IgD-negative memory B cell (primary cell): ENCODE results near the gene FARP1. TPM values are rescaled to one million over a fixed set of nuclear protein-coding genes. Genes with fewer than 3 reads are reported as not detected.

Experiments
- H3K27ac Mint-ChIP-seq, 3 donors: one replicate each; pipeline ENCODE4 v1.8.0; 2020 to 2022; ENCODE audit warnings: mild to moderate bottlenecking in 3 of 3, mixed read lengths in 3 of 3, moderate library complexity in 1 of 3
- H3K27me3 Mint-ChIP-seq: one replicate; pipeline ENCODE4 v1.8.0; 2021; ENCODE audit warnings: mixed read lengths
- H3K36me3 Mint-ChIP-seq: one replicate; pipeline ENCODE4 v1.8.0; 2020; ENCODE audit warnings: mild to moderate bottlenecking, mixed read lengths
- H3K4me1 Mint-ChIP-seq, 3 donors: one replicate each; pipeline ENCODE4 v1.8.0; 2020 to 2022; ENCODE audit warnings: mixed read lengths in 3 of 3, mild to moderate bottlenecking in 1 of 3
- H3K4me3 Mint-ChIP-seq, 4 donors: one replicate each; pipeline ENCODE4 v1.8.0; 2020 to 2022; ENCODE audit warnings: mild to moderate bottlenecking in 4 of 4, mixed read lengths in 4 of 4, moderate library complexity in 3 of 4
- H3K9me3 Mint-ChIP-seq, 3 donors: one replicate each; pipeline ENCODE4 v1.8.0; 2020 to 2021; ENCODE audit warnings: mixed read lengths in 3 of 3, mild to moderate bottlenecking in 1 of 3
- polyA plus RNA-seq: library from polyadenylated mRNA; unstranded; fragments of 300-500 nt; fragmentation: Illumina TruSeq; gene quantifications from one replicate; pipeline ENCODE4 v1.2.3, GENCODE V29; 2021

The FARP1 gene
- polyA plus RNA-seq, 1 donor from 2014 or later = 0.46 TPM

DNA sequence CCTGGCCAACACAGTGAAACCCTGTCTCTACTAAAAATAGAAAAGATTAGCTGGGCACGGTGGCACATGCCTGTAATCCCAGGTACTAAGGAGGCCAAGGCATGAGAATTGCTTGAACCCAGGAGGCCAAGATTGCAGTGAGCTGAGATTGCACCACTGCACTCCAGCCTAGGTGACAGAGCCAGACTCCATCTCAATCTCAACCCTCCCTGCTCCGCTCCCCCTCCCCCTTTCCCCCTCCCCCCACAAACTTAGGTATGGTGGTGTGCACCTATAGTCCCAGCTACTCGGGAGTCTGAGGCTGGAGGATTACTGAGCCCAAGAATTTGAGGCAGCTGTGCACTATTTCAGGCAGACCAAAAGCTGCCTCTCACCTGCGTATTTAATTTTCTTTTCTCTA, 55.8 kb downstream of the FARP1 start:
- Mint-ChIP-seq H3K4me3 (no peak overlapping the region), H3K9me3 (no peaks in the 10 kb centered on the region), H3K36me3 (no peaks in the 10 kb centered on the region), H3K4me1 (no peaks in the 10 kb centered on the region), H3K27me3 (peaks cover 1% of the 10 kb centered on the region), H3K27ac (no peak overlapping the region)

DNA sequence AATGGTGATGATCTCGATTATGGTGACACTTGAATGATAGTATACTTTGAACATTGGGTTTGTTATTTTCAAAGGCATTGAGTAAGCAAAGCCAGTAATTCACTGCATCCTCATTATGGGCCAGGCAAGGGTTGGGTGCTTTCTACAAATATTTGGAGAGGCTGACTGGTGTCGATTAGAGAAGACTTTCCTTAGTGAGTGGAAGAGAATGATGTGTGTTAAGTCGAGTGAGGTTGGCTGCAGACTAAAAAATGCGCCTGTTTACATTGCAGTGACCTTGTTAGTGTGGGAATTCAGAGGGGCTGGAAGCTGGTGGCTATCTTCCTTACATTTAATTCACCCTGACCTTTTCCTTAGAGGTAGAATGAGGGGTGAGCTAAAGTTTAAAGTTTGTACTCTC, 56.6 kb downstream of the FARP1 start:
- Mint-ChIP-seq H3K27me3 (peaks cover 1% of the 10 kb centered on the region), H3K4me1 (no peaks in the 10 kb centered on the region), H3K36me3 (no peaks in the 10 kb centered on the region), H3K4me3 (no peak overlapping the region), H3K27ac (no peak overlapping the region), H3K9me3 (no peaks in the 10 kb centered on the region)

DNA sequence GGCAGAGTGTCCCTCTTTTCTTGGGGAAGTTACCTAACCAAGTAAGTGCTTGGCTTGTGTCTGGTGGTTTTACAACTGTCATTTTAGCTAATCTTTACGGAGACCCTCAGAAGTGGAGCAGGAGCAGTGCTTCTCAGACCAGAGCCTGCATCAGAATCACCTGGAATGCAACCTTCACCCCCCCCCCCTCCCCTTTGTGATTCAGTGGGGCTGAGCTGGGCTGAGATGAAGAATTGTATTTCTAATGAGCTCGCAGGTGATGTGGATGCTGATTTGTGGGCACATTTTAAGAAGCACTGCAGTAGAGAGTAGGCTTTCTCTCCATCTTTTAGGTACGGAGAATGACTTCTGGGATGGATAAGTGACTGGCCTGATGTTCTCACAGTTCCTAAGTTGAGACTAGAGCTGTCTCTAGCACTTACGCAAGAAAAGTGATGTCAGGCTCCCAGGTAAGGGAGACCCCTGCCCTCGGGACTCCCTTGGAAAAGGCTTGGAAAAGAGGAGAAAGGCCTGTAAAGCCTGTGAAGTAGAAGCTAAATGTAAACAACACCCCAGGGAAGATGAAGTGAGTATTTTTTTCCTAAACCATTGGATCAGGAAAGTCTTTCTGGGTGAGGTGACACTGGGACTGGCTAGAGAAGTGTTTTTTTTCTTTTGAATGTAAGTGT, 57.5 kb downstream of the FARP1 start:
- H3K4me3 Mint-ChIP-seq = no peak overlapping the region
- no peaks in the 10 kb centered on the region for H3K36me3 Mint-ChIP-seq
- peaks cover 0 to 4% (median 2%) of the 10 kb centered on the region in 3 donors for H3K9me3 Mint-ChIP-seq
- no peaks in the 10 kb centered on the region for H3K4me1 Mint-ChIP-seq
- no peak overlapping the region for H3K27ac Mint-ChIP-seq
- H3K27me3 Mint-ChIP-seq = peaks cover 1% of the 10 kb centered on the region

DNA sequence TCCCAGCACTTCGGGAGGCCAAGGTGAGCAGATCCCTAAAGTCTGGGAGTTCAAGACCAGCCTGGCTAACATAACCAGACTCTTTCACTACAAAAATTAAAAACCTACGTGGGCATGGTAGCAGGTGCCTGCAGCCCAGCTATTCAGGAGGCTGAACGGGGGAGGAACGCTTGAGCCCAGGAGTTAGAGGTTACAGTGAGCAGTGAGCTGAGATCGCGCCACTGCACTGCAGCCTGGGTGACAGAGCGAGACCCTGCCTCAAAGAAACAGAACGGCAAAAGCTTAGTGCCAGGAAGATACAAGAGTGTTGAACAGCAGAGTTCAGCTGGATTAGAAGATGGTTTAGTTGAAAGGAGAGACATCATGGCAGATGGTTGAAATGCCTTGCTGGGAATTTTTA, 58.3 kb downstream of the FARP1 start:
- H3K4me3 Mint-ChIP-seq = peak overlapping the region in 1 of 4 donors; percentile 24
- H3K36me3 Mint-ChIP-seq = no peaks in the 10 kb centered on the region
- H3K27ac Mint-ChIP-seq = no peak overlapping the region
- H3K27me3 Mint-ChIP-seq = peaks cover 1% of the 10 kb centered on the region
- H3K9me3 Mint-ChIP-seq = peaks cover 1 to 13% (median 4%) of the 10 kb centered on the region in 3 donors
- no peaks in the 10 kb centered on the region for H3K4me1 Mint-ChIP-seq

DNA sequence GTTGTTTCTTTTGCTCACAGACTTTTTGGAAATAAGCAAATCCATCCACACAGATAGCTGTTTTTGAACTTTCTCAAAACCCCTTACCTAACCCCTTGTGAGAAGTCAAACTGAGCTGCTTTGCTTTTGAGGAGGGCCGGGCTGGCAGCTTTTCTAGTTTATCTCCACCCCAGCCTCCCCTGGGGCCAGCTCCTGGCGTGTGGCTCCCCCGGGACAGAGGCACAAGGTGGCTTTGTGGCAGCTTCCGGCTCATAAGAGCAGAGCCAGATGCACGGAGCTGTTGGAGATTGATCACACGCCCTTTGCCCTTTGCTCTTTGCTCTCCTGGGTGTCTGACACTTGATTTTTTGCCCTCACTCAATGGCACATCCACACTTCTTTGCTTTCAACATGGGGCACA, 59.1 kb downstream of the FARP1 start:
- Mint-ChIP-seq H3K27ac (no peak overlapping the region), H3K4me3 (no peak overlapping the region), H3K27me3 (peaks cover 1% of the 10 kb centered on the region), H3K36me3 (no peaks in the 10 kb centered on the region), H3K4me1 (no peaks in the 10 kb centered on the region), H3K9me3 (peaks cover 4 to 18% (median 6%) of the 10 kb centered on the region in 3 donors)

DNA sequence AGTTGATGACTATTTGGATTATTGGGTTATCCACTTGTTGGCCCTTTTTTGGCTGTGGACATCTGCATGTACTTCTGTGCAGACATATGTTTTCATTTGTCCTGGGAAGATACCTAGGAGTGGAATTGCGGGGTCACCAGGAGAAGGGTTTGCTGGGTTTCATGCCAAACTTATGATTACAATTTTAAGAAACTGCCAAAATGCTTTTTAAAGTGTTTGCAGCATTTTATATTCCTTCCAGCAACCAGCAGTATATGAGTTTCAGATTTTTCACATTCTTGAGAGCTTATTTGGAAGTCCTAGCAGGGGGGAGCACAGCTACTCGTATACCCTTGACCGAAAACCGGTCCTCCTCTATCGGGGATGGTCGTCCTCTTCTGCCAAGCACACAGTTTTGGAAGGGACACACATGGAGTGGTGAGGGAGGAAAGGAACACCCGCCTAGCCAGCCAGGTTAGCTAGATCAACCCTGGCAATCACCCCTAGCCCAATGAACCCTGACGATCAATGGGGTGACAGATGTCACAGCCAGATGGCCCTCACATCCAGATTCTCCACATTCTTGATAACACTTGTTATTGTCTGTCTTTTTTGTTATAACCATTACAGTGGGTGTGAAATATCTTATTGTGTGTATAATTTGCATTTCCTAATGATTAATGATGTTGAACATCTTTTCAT, 60.9 kb downstream of the FARP1 start:
- Mint-ChIP-seq H3K4me3 (no peak overlapping the region), H3K36me3 (no peaks in the 10 kb centered on the region), H3K9me3 (peaks cover 4 to 18% (median 13%) of the 10 kb centered on the region in 3 donors), H3K27ac (no peak overlapping the region), H3K27me3 (peaks cover 1% of the 10 kb centered on the region), H3K4me1 (no peaks in the 10 kb centered on the region)

DNA sequence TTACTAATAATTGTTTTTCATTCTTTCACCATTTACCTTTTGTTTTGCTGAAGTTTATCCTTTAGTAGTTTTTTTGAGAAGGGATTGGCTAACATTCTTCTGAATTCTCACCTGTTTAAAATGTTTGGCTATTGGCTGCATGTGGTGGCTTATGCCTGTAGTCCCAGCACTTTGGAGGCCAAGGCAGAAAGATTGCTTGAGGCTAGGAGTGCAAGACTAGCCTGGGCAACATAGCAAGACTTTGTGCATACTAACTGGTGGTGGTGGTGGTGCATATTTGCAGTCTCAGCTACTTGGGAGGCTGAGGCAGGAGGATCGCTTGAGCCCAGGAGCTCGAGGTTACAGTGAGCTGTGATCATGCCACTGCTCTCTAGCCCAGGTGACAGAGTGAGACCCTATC, 61.7 kb downstream of the FARP1 start:
- peaks cover 1% of the 10 kb centered on the region for H3K27me3 Mint-ChIP-seq
- H3K27ac Mint-ChIP-seq = no peak overlapping the region
- H3K36me3 Mint-ChIP-seq = no peaks in the 10 kb centered on the region
- peaks cover 4 to 18% (median 15%) of the 10 kb centered on the region in 3 donors for H3K9me3 Mint-ChIP-seq
- no peak overlapping the region for H3K4me3 Mint-ChIP-seq
- H3K4me1 Mint-ChIP-seq = no peaks in the 10 kb centered on the region

DNA sequence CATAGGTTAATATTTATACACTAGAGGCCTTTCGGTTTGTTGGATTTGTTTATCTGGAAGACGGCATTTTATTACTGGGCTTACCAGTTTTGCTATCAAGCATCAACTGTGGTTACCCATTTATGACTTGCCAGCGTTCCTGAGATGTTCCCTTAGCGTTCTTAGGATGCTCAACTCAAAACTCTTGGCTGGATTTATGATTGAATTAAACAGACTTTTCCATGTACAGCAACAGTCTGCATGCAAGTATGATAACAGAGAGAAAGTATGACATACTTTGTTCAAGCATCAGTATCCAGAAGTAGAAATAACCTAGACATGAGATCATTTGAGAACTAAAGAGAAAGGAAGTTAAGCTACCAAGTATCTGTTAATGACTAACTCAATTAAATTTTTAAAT, 64.1 kb downstream of the FARP1 start:
- Mint-ChIP-seq H3K36me3 (no peaks in the 10 kb centered on the region), H3K4me1 (peaks cover 0 to 3% (median 0%) of the 10 kb centered on the region in 3 donors), H3K27me3 (no peaks in the 10 kb centered on the region), H3K9me3 (peaks cover 4 to 18% (median 15%) of the 10 kb centered on the region in 3 donors), H3K4me3 (no peak overlapping the region), H3K27ac (no peak overlapping the region)

DNA sequence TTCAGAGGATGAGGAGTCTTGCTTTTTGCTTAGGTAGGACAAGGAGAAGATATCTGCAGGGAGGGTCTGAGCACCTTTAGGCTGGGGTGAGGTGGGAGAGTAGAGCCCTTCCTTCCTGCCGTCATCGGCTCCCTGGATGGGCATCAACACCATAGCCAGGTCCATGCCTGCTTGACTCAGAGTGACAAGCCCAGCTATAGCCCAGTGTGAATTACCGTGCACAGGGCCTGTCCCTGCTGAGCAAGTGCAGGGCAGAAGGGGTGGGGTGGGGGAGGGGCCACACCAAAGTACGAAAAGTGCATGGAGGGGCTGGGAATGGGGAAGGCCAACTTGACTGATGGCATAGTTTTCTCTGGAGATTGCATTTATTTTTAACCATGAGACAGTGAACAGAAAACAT, 64.5 kb downstream of the FARP1 start:
- peaks cover 0 to 3% (median 0%) of the 10 kb centered on the region in 3 donors for H3K4me1 Mint-ChIP-seq
- no peaks in the 10 kb centered on the region for H3K27me3 Mint-ChIP-seq
- H3K4me3 Mint-ChIP-seq = peak overlapping the region in 1 of 4 donors; percentile 71
- peaks cover 4 to 18% (median 15%) of the 10 kb centered on the region in 3 donors for H3K9me3 Mint-ChIP-seq
- H3K36me3 Mint-ChIP-seq = no peaks in the 10 kb centered on the region
- H3K27ac Mint-ChIP-seq = no peak overlapping the region

DNA sequence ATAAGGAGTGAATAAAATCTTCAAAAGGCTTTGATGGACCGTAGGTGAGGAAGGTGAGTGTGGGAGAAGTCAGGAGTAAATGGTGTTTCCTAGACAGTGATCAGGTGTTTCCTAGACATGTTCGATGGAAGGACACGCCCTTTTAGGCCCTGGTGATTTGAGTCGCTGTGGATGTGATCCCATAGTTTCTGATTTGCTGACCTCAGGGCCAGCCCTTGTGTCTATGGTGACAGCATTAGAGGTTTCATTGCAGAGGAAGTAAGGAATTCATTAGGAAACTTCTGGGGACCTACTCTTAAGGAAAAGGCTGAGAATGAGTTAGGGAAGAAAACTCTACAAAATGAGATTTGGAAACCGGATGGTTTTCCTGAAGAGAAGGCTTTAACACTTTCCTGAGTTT, 65.7 kb downstream of the FARP1 start:
- Mint-ChIP-seq H3K4me1 (peaks cover 0 to 3% (median 0%) of the 10 kb centered on the region in 3 donors), H3K27me3 (no peaks in the 10 kb centered on the region), H3K9me3 (peaks cover 4 to 18% (median 15%) of the 10 kb centered on the region in 3 donors), H3K36me3 (no peaks in the 10 kb centered on the region), H3K4me3 (no peak overlapping the region), H3K27ac (no peak overlapping the region)

DNA sequence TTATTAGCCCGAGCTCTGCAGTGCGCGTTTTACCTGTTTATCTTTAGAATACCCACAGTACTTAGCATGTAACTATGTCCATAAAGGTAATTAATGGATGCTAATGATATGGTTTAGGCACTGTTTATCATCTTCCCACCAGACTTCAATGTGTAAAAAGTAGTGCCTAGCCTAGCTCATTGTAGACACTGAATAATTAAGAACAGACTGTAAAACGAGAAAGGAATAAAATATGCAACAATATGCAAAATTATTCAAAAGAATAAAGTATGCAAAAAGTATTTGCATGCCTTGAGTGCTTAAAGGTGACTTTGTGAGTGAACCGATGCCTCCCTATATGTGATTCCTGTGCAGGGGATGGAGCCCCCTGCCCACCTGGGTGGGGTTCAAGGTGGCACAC, 69.9 kb downstream of the FARP1 start:
- Mint-ChIP-seq H3K27ac (no peak overlapping the region), H3K9me3 (peaks cover 0 to 7% (median 0%) of the 10 kb centered on the region in 3 donors), H3K4me1 (peaks cover 0 to 3% (median 0%) of the 10 kb centered on the region in 3 donors), H3K36me3 (no peaks in the 10 kb centered on the region), H3K27me3 (peaks cover 7% of the 10 kb centered on the region), H3K4me3 (no peak overlapping the region)

DNA sequence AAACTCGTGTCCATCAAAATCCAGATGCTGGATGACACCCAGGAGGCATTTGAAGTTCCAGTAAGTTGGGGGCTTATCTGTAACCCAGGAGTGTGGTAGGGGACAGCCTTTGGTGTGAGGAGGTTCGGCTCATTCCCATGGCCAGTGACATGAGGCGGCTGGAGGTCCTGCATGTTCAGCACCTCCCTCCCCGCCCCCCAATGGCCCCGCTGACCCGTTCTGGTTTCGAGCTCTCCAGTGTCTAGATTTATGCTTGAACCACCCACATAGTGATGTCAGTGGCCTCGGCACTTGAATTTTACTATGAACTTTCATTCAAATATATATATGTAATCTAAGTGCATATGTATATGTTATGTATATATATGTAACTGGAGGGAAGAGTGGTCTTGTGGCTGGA, 70.5 kb downstream of the FARP1 start:
- H3K4me3 Mint-ChIP-seq = no peak overlapping the region

DNA sequence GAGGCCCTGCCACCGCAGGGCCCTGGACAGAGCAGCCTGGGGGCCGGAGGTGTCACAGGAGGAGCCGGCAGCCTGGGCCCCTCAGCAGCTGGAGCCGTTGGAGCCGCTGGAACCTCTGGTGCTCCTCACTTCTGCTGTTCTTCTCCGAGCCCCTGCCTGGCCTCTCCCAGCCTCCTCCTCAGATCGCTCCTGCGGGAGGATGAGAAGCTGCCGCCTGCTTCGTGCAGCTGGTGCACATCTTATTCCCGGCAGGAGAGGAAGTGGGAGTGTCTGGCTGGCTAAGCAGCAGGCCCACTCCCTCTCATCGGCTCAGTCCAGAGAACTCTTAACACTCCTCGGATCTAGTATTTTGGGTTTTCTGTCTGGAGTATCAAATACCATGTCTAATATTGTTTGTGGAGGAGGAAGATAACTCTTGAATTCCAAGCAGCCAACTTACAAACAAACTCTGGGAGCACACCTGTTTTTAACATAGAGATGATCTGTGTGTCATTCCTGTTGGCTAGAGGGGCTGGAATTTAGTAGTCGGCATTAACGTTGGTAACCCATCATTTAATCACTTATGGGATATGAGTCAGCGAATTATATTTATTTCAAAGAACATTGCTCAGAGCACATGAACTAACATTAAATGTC, 71.2 kb downstream of the FARP1 start:
- H3K27me3 Mint-ChIP-seq = peaks cover 7% of the 10 kb centered on the region
- H3K4me1 Mint-ChIP-seq = peaks cover 0 to 3% (median 0%) of the 10 kb centered on the region in 3 donors
- peaks cover 0 to under 1% (median 0%) of the 10 kb centered on the region in 3 donors for H3K9me3 Mint-ChIP-seq
- H3K4me3 Mint-ChIP-seq = no peak overlapping the region
- no peaks in the 10 kb centered on the region for H3K36me3 Mint-ChIP-seq
- H3K27ac Mint-ChIP-seq = no peak overlapping the region

More for the DNA sequence above, 70.5 kb downstream of the FARP1 start:
- H3K27me3 Mint-ChIP-seq = peaks cover 7% of the 10 kb centered on the region
- H3K36me3 Mint-ChIP-seq = no peaks in the 10 kb centered on the region
- no peak overlapping the region for H3K27ac Mint-ChIP-seq
- H3K9me3 Mint-ChIP-seq = peaks cover 0 to 3% (median 0%) of the 10 kb centered on the region in 3 donors
- H3K4me1 Mint-ChIP-seq = peaks cover 0 to 3% (median 0%) of the 10 kb centered on the region in 3 donors

DNA sequence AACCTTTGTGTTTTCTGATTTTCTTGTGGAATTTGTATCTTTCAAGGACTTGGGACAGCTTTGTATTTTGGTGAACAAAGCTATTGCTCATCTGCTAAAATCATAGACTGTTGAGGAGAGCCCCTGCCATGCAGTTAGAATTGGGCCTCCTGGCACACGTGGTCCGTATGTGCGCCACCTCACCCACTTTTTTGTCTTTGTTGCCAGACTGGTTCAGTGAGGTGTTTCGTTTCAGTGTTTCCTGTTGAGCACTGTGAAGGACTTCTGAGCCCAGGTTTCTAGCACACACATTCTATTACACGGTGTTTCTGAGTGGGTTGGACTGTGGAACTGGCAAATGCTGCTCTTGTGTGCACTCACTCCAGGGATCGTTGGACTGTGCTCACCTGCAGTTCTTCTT, 71.8 kb downstream of the FARP1 start:
- Mint-ChIP-seq H3K27ac (no peak overlapping the region), H3K27me3 (peaks cover 8% of the 10 kb centered on the region)

DNA sequence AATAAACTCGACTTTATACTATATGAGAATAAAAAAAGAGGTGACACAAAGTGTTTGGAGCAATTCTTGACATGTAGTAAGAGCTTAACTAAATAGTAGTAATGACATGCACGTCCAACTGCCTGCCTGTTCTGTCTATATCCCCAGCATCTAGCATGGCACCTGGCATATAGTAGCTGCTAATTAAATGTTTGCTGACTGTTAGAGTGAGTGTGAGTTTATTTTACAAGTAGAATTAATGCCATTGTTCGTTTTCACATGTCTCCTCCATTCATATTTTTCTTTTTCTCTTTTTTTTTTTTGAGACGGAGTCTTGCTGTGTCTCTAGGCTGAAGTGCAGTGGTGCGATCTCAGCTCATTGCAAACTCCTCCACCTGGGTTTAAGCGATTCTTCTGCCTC, 72.6 kb downstream of the FARP1 start:
- H3K4me3 Mint-ChIP-seq = no peak overlapping the region
- H3K27me3 Mint-ChIP-seq = peaks cover 13% of the 10 kb centered on the region
- H3K27ac Mint-ChIP-seq = no peak overlapping the region
- peaks cover 0 to 3% (median 0%) of the 10 kb centered on the region in 3 donors for H3K4me1 Mint-ChIP-seq
- no peaks in the 10 kb centered on the region for H3K36me3 Mint-ChIP-seq
- no peaks in the 10 kb centered on the region for H3K9me3 Mint-ChIP-seq

More for the DNA sequence above, 71.8 kb downstream of the FARP1 start:
- H3K9me3 Mint-ChIP-seq = no peaks in the 10 kb centered on the region
- H3K36me3 Mint-ChIP-seq = no peaks in the 10 kb centered on the region
- H3K4me1 Mint-ChIP-seq = peaks cover 0 to 3% (median 0%) of the 10 kb centered on the region in 3 donors
- no peak overlapping the region for H3K4me3 Mint-ChIP-seq
